HG03575 (cell line): Measurements from ENCODE around the gene CD4.
A peak's percentile ranks its signal among the peaks of the same experiment; 100 is the strongest.
"Not testable (repeated sequence)": the region's sequence is repeated elsewhere in the genome, so short reads cannot be mapped to it uniquely, and the experiment has no call there.

ENCODE experiments used
- ATAC-seq: cut with Tn5 transposase; IDR thresholded peaks from one replicate; pipeline ENCODE4 v1.9.1; 2021; ENCODE audit not compliant: unreplicated experiment, insufficient number of reproducible peaks, low FRiP score; ENCODE audit errors: extremely low read depth

The CD4 gene

GRCh38 chr12:6788972-6789924 lies at the start of gene CD4:
Gene CD4, plus strand, starts transcription at chr12:6789528. Its CDS starts 10,611 bp downstream, at chr12:6800139.
- no peak for ATAC-seq

- not testable (repeated sequence) for ATAC-seq
These were observed 47.2 kb upstream of the CD4 start for GRCh38 chr12:6742080-6742479.

- no peak for ATAC-seq
These were observed 46.5 kb upstream of the CD4 start for GRCh38 chr12:6742834-6743233.

GRCh38 chr12:6743300-6743699 lies 46.0 kb upstream of the CD4 start:
- ATAC-seq: not testable (repeated sequence)

- ATAC-seq: no peak
These were observed 43.4 kb upstream of the CD4 start for GRCh38 chr12:6745741-6746525.

GRCh38 chr12:6747216-6747615 lies 42.1 kb upstream of the CD4 start:
- no peak for ATAC-seq

- ATAC-seq: no peak
These were observed 40.6 kb upstream of the CD4 start for GRCh38 chr12:6748761-6749160.

- ATAC-seq: no peak
These were observed 38.8 kb upstream of the CD4 start for GRCh38 chr12:6750506-6750905.

GRCh38 chr12:6751767-6752166 lies 37.6 kb upstream of the CD4 start:
- ATAC-seq: no peak

GRCh38 chr12:6752167-6752920 lies 37.0 kb upstream of the CD4 start:
- ATAC-seq: no peak

- peak; percentile 61 for ATAC-seq
These were observed 36.2 kb upstream of the CD4 start, which contains the start of gene MLF2 for GRCh38 chr12:6752921-6753771. Gene MLF2, minus strand, starts transcription at chr12:6753141. Its CDS starts 807 bp downstream, at chr12:6752334.

GRCh38 chr12:6753772-6754356 lies 35.5 kb upstream of the CD4 start:
- ATAC-seq: no peak

- no peak for ATAC-seq
These were observed 34.9 kb upstream of the CD4 start for GRCh38 chr12:6754411-6754810.

GRCh38 chr12:6757028-6757690 lies 32.2 kb upstream of the CD4 start:
- no peak for ATAC-seq

GRCh38 chr12:6758506-6759095 lies 30.7 kb upstream of the CD4 start:
- no peak for ATAC-seq

- no peak for ATAC-seq
These were observed 29.6 kb upstream of the CD4 start for GRCh38 chr12:6759741-6760140.

GRCh38 chr12:6763380-6763779 lies 25.9 kb upstream of the CD4 start:
- ATAC-seq: no peak
